ENCODE results near the gene SCARB2.

GRCh38 chr4:76205476-76205875, 8.1 kb downstream of the SCARB2 start:
- TF ChIP-seq, protein P1, sequence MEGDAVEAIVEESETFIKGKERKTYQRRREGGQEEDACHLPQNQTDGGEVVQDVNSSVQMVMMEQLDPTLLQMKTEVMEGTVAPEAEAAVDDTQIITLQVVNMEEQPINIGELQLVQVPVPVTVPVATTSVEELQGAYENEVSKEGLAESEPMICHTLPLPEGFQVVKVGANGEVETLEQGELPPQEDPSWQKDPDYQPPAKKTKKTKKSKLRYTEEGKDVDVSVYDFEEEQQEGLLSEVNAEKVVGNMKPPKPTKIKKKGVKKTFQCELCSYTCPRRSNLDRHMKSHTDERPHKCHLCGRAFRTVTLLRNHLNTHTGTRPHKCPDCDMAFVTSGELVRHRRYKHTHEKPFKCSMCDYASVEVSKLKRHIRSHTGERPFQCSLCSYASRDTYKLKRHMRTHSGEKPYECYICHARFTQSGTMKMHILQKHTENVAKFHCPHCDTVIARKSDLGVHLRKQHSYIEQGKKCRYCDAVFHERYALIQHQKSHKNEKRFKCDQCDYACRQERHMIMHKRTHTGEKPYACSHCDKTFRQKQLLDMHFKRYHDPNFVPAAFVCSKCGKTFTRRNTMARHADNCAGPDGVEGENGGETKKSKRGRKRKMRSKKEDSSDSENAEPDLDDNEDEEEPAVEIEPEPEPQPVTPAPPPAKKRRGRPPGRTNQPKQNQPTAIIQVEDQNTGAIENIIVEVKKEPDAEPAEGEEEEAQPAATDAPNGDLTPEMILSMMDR (IDR thresholded peaks at IDR 0.05): no peak
- no peak for TF ChIP-seq POLR2A (IDR thresholded peaks at IDR 0.05)
